ENCODE data around the gene PRSS38. TPM values are rescaled to one million over a fixed set of nuclear protein-coding genes. Genes with fewer than 3 reads are reported as not detected.

PRSS38 gene
- total and polyA plus RNA-seq, 4 donors: not detected

DNA sequence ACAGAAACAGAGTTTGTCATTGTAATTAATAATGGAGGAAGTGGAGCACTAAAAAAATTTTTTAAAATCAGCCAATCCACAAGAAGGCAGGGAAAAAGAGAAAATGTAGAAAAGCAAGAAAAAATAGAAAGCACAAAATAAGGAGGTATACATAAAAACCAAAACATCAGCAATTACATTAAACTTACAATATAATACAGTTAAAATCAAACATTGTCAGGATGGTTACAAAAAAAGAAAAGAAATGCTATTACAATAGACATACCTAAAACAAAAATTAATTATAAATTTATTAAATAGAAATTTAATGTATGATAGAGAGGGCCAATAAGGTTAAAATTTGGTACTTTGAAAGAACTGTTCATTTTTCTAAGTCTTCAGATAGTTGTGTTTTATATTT is 38.7 kb downstream of the PRSS38 start:
- no peaks in the 10 kb centered on the region for H3K9me3 ChIP-seq (ENCODE audit: control insufficient read depth in 4 of 4, insufficient read depth in 3 of 4, low read length in 3 of 4)
- TF ChIP-seq, protein P1, sequence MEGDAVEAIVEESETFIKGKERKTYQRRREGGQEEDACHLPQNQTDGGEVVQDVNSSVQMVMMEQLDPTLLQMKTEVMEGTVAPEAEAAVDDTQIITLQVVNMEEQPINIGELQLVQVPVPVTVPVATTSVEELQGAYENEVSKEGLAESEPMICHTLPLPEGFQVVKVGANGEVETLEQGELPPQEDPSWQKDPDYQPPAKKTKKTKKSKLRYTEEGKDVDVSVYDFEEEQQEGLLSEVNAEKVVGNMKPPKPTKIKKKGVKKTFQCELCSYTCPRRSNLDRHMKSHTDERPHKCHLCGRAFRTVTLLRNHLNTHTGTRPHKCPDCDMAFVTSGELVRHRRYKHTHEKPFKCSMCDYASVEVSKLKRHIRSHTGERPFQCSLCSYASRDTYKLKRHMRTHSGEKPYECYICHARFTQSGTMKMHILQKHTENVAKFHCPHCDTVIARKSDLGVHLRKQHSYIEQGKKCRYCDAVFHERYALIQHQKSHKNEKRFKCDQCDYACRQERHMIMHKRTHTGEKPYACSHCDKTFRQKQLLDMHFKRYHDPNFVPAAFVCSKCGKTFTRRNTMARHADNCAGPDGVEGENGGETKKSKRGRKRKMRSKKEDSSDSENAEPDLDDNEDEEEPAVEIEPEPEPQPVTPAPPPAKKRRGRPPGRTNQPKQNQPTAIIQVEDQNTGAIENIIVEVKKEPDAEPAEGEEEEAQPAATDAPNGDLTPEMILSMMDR (IDR thresholded peaks at IDR 0.05; ENCODE audit: control extremely low read depth, extremely low read depth): no peak
- ATAC-seq (ENCODE audit: insufficient read depth, low FRiP score): no peak

DNA sequence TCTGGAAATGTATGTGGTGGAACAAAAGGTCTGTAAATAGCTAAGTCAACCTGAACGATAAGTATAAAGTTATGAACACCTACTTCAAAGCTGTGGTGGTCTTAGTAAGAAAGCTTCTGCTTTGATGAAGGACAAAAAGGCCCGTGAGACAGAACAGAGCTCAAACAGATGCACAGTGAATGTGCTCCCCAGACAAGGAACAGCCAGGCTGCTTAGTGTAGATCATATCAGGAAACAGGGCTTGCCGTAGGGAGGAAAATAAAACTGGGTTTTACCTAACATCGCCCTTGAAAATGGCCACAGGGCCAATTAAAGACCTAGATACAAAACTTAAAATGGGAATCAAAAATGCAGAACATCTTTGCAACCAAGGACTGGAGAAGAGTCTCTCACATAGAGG is 40.2 kb downstream of the PRSS38 start:
- H3K4me3 ChIP-seq: no peak overlapping the region
- H3K4me1 ChIP-seq (ENCODE audit: control insufficient read depth in 5 of 5, insufficient read depth in 5 of 5, low read length in 5 of 5): no peaks in the 10 kb centered on the region
- TF ChIP-seq, protein P1 (IDR thresholded peaks at IDR 0.05; ENCODE audit: control extremely low read depth, extremely low read depth): no peak
- H3K27me3 ChIP-seq (ENCODE audit: control insufficient read depth in 3 of 3, insufficient read depth in 3 of 3, low read length in 2 of 3): no peaks in the 10 kb centered on the region
- H3K36me3 ChIP-seq (ENCODE audit: control insufficient read depth in 4 of 4, insufficient read depth in 4 of 4, low read length in 4 of 4): no peaks in the 10 kb centered on the region
- ATAC-seq (ENCODE audit: insufficient read depth, low FRiP score) (no peak), DNase-seq (no peak)
- no peak overlapping the region for H3K9ac ChIP-seq (ENCODE audit: insufficient read depth in 1 of 2, low read length in 2 of 2)
- H3K27ac ChIP-seq (ENCODE audit: low read depth in 1 of 2, low read length in 1 of 2): no peak overlapping the region
- H3K9me3 ChIP-seq (ENCODE audit: control insufficient read depth in 4 of 4, insufficient read depth in 3 of 4, low read length in 3 of 4): peaks cover 0 to 1% (median 0%) of the 10 kb centered on the region in 4 donors
- 84 to 90% methylated on average over 4 of the region's 4 CpGs for WGBS, 2 donors

More for the DNA sequence above, 38.7 kb downstream of the PRSS38 start:
- no peak for DNase-seq
- Histone ChIP-seq H3K36me3 (ENCODE audit: control insufficient read depth in 4 of 4, insufficient read depth in 4 of 4, low read length in 4 of 4) (no peaks in the 10 kb centered on the region), H3K27me3 (ENCODE audit: control insufficient read depth in 3 of 3, insufficient read depth in 3 of 3, low read length in 2 of 3) (no peaks in the 10 kb centered on the region), H3K4me1 (ENCODE audit: control insufficient read depth in 5 of 5, insufficient read depth in 5 of 5, low read length in 5 of 5) (no peaks in the 10 kb centered on the region), H3K9ac (ENCODE audit: insufficient read depth in 1 of 2, low read length in 2 of 2) (no peak overlapping the region), H3K27ac (ENCODE audit: low read depth in 1 of 2, low read length in 1 of 2) (no peak overlapping the region), H3K4me3 (no peak overlapping the region)

DNA sequence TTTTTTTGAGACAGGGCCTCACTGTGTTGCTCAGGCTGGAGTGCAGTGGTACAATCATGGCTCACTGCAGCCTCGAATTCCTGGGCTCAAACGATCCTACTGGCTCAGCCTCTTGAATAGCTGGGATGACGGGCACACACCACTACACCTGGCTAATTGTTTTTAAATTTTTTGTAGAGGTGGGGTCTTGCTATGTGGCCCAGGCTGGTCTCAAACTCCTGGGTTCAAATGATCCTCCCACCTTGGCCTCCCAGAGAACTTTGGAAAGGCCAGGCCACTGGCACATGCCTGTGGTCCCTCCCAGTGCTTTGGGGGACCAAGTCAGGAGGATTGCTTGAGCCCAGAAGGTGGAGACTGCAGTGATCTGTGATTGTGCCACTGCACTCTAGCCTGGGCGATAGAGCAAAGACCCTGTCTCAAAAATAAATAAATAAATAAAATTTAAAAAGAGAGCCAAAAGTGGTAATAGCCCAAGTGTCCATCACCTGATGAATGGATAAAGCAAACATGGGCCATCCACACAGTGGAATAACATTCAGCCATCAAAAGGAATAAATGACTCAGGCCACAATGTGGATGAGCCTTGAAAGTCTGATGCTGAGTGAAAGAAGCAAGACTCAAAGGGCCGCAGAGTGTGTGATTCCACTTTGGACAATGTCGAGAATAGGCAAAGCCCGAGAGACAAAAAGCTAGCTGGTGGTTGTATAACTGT is 40.8 kb downstream of the PRSS38 start:
- Histone ChIP-seq H3K9ac (ENCODE audit: insufficient read depth in 1 of 2, low read length in 2 of 2) (no peak overlapping the region), H3K9me3 (ENCODE audit: control insufficient read depth in 4 of 4, insufficient read depth in 3 of 4, low read length in 3 of 4) (peaks cover 0 to 1% (median 0%) of the 10 kb centered on the region in 4 donors), H3K4me1 (ENCODE audit: control insufficient read depth in 5 of 5, insufficient read depth in 5 of 5, low read length in 5 of 5) (no peaks in the 10 kb centered on the region), H3K4me3 (no peak overlapping the region), H3K27ac (ENCODE audit: low read depth in 1 of 2, low read length in 1 of 2) (no peak overlapping the region), H3K27me3 (ENCODE audit: control insufficient read depth in 3 of 3, insufficient read depth in 3 of 3, low read length in 2 of 3) (no peaks in the 10 kb centered on the region), H3K36me3 (ENCODE audit: control insufficient read depth in 4 of 4, insufficient read depth in 4 of 4, low read length in 4 of 4) (no peaks in the 10 kb centered on the region)
- ATAC-seq (ENCODE audit: insufficient read depth, low FRiP score) (no peak), DNase-seq (no peak)
- TF ChIP-seq, protein P1 (IDR thresholded peaks at IDR 0.05; ENCODE audit: control extremely low read depth, extremely low read depth): no peak
- 88 to 91% methylated on average over 7 of the region's 7 CpGs for WGBS, 2 donors

DNA sequence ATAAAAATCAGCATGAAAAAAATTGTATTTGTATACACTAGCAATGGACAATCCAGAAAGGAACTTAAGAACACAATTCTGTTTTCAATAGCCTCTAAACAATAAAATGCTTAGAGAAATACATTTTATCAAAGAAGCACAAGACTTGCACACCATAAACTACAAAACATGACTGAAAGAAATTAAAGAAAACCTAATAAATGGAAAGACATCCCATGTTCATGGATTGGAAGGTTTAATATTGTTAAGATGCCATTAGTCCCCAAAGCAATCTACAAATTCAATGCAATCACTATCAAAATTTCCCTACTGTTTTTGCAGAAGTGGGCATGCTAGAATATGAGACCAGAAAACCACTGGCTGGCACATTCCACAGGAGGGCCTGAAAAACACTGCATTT is 49.4 kb downstream of the PRSS38 start:
- Histone ChIP-seq H3K27ac (ENCODE audit: low read depth in 1 of 2, low read length in 1 of 2) (no peak overlapping the region), H3K4me3 (no peak overlapping the region), H3K4me1 (ENCODE audit: control insufficient read depth in 5 of 5, insufficient read depth in 5 of 5, low read length in 5 of 5) (no peaks in the 10 kb centered on the region), H3K9ac (ENCODE audit: insufficient read depth in 1 of 2, low read length in 2 of 2) (no peak overlapping the region), H3K9me3 (ENCODE audit: control insufficient read depth in 4 of 4, insufficient read depth in 3 of 4, low read length in 3 of 4) (peaks cover 0 to 14% (median 7%) of the 10 kb centered on the region in 4 donors), H3K36me3 (ENCODE audit: control insufficient read depth in 4 of 4, insufficient read depth in 4 of 4, low read length in 4 of 4) (no peaks in the 10 kb centered on the region), H3K27me3 (ENCODE audit: control insufficient read depth in 3 of 3, insufficient read depth in 3 of 3, low read length in 2 of 3) (no peaks in the 10 kb centered on the region)
- DNase-seq (no peak), ATAC-seq (ENCODE audit: insufficient read depth, low FRiP score) (no peak)
- TF ChIP-seq, protein P1 (IDR thresholded peaks at IDR 0.05; ENCODE audit: control extremely low read depth, extremely low read depth): no peak

Measured in lung (tissue), 12 donors.